HG02610 (cell line): ENCODE measurements around the gene SASH1.
A peak's percentile ranks its signal among the peaks of the same experiment; 100 is the strongest.

Experiments used
- ATAC-seq: cut with Tn5 transposase; IDR thresholded peaks from one replicate; pipeline ENCODE4 v1.9.1; 2021; ENCODE audit warnings: mild to moderate bottlenecking, moderate library complexity; ENCODE audit not compliant: unreplicated experiment

SASH1 gene

DNA sequence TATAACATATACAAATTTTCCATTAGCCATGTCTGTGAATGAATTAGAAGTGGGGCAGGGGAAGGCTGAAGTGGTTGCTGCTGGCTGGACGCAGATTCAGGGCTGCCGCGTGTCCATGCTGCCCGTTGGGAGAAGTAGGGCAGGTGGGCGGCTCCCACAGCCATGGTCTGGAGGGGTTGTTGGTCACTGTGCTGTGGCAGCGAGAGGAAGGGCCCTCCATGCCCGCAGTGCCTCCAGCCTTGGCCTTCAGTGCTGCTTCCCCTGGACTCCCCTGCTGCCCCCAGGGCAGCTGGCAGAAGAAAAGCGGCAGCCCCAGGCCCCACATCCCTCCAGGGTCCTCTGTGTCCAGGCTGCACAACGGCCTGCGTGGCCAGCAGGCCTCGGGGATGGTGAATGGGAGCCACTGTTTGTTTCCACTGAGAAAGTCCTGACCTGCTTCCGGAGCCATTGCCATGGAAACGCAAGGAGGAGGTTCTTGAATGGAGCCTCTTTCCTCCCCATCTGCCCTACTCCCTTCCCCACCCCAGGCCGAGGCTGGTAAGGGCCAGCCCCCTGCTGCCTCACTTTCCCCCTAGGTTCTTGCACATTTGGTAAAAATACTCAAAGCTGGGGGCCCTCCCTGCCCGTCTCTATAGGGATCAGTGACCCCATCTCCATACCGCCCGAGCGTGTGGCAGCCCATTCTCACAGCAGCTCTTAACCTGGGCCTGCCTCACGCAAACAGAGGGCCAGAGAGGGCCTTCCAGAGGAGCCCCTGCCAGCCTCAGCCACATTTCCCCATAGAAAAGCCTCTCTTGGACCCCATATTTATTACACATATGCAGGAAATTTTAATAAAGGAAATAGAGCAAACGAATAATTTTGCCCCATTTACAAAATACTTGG, 113.3 kb downstream of the SASH1 start:
- no peak for ATAC-seq

DNA sequence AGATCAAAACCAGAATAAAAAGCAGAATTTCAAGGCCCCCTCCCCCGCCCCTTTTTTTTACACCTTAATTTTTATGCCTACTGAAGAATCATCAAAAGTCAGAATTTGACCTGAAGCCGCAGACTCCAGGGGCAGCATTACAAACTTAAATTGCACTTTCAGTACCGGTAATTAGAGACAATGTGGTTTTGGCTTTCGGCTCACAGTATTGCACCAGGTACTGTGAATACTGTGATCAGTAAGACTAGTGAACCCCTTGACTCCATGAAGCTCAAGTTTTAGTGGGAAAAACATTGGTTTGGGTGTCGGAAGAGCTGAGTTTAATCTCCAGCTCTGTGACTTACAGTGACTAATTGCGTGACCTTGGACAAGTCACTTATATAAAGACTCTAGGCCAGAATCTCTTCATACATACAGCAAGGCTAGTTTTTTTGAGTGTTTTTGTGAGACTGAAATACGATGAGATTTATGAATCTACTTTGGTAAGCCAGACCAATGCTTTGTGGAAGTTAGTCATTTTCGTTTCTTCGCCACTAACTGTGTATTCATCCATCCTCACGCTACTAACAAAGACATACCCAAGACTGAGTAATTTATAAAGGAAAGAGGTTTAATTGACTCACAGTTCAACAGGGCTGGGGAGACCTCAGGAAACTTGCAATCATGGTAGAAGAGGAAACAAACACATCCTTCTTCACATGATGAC, 114.7 kb downstream of the SASH1 start:
- ATAC-seq = no peak

DNA sequence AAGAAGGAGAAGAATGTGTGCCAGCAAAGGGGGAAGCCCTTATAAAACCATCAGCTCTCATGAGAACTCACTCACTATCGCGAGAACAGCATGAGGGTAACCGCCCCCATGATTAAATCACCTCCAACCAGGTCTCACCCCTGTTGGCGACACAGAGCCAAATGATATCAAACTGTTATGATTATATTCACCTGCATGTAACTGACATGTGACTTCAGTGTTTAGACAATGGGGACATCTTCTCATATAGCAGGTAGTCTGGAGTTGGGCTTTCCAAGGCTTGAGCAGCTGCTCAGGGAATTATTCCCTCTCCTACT, 115.2 kb downstream of the SASH1 start:
- no peak for ATAC-seq

DNA sequence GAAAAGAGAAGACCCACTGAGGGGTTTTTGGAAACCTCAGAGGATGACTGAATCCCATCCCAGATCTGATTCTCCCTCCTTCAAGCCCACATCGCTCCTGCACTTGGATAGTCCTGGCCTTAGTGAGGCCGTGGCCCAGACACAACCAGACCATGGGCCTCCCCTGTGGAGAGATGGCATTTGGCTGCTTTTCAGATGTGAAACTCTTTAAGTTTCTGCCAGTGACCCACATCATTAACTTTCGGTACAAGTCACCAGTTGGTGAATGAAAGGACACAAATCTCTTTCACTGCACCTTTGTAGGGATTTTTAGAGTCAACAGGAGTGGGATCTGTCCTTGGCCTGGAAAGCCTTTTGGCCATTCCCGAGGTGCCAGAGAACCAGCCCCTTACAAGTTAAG, 116.6 kb downstream of the SASH1 start:
- ATAC-seq = no peak

DNA sequence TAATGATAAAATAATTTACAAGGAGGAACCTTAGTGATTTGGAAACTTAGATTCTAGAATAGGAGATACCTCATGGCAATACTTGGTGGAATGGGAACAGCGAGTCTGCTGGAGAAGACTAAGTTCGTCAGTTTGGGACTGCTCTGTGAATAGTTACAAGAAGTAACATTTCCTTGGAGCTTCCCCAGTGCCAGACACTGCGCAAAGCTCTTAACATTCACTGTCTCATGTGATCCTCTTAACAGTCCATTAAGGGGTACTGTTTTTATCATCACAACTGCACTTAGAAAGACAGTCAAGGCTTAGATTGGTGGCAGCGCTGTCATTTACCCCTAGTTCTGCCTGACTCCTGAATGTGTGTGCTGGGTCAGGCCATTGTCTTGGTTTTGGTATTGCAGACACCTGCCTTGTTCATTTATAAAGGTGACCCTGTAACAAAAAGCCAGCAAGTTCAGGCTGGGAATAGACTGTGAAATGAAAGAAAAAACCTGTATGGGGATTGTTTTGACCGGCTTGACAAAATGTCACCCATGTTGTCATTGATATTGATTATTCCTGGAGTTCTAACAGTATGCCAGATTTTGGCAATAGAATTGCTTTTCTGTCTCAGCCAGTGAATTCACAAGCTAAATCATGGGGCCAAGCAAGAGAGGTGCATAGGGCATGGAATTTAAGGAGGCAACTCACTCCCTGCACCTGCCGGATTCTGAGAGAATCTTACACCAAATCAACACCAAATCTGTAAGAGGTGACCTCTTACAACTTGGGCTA, 118.4 kb downstream of the SASH1 start:
- ATAC-seq = no peak

DNA sequence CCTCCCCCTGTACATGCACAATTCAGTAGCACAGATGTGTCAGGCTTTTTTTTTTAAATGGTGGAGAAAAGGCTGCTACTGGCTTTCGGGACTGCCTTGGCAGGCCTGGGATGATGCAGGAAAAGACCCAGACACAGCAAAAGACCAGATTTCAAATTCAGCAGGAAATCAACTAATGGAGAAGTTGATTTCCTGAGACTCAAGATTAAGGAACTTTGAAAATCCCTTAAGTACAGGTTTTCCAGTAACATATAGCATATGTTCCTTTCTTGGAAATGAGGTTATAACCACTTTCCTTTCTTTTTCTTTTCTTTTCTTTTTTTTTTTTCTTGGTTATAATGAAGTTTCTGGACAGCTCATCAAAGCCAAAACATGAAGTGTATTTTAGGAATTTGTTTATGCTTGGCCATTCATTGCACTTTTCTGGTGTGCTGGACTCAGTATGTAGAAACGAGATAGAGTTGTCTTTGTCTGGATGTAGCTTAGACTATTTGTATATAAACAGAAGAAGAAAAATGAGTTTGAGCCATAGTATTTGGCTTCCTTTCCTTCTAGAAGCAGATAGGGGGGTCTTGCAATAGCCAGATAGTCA, 119.4 kb downstream of the SASH1 start:
- ATAC-seq = no peak

DNA sequence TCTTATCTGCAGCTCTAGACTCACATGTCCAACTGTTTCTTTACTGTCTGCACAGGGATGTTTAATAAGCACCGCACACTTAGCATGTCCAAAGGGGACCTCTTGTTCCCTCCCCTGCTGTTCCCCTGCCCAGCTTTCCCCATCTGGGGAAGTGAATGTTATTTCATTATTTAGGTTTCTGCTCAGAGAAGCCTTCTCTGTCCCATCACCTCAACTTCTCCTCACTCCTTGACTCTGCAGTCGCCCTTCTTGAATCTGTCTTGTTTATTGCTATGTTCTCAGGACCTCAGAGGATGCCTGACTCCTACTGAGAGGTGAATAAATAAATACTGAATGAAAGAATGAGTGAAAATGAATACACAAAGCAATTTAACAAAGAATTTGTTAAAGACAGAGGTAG, 121.0 kb downstream of the SASH1 start:
- ATAC-seq = no peak

DNA sequence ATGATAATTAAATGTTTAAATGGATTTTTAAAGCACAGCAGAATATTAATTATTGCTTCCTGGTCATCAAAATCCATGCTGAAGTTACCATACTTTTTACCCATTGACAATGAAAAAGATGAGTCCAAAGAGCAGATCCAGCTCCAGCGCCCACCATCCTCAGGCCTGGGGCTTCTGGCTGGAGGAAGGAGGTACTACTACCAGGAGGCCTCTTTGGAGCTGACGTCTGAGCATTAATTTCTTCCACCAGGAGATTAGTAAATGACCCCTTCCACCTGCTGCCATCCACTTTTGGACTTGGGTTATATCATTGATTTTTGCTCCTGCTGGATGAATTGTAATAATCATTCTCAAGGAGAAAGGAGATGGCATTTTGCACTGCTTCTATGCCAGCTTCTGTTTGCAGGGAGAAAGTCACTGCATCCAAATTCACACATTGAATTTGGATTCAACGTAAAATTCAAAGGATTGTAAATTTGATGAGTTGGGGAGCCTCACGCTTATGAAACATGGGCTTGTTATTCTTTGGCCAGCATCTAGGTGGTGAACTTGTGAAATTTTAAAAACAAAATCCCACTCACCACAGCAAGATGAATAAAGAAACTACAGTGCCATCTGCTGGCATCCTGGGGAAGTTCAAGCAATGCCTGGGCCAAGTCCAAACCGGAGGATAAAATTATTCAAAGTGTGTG, 121.8 kb downstream of the SASH1 start:
- ATAC-seq = peak; percentile 64

DNA sequence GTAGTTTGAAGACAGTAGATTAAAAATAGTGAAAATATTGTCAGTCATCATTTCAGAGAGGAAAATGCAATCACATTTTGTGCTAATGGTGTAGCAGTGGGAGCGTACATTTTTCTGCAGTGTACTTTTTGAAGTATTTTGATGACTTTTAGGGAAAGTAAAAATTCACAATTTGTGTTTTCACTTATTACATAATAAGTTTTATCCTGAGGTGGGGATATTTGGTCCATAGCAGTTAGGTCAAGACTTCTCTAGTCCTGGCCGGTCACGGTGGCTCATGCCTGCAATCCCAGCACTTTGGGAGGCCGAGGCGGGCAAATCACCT, 122.3 kb downstream of the SASH1 start:
- no peak for ATAC-seq

DNA sequence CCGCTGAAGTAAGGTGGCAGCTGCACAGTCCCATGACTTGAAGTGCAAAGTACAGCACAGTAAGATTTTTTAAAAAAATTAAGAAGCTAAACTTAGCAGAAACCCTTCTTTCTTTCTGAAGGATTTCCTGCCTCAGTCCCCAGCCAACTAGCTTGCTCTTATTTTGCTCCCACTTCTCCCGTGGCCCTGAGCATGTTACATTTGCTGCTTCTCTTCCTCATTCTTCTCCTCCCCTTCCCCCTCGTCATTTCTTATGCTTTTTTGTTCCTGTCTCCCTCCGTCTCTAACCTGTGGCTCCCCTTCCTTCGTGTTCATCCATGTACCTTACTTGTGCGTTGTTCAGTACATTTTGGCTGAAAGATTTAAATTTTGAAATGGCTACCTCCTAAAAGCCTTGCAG, 123.0 kb downstream of the SASH1 start:
- no peak for ATAC-seq

DNA sequence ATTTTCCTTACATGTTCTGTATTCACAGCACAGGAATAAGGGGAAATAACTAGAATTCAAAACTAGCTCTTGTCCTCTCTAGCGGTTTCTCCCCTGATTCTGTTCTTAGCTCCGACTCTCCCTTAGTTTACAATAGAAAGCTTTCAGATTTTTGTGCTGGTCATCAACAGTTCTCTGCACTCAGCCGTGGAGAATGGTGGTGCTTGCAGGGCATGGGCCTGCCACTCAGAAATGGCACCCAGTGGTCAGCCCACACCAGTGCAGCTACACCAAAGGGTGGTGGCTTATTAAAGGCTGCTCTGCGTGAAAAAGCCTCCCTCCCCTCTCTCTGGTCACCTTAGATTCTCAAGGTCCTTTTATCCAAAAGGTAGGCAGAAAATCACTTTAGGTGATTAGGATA, 123.5 kb downstream of the SASH1 start:
- no peak for ATAC-seq

DNA sequence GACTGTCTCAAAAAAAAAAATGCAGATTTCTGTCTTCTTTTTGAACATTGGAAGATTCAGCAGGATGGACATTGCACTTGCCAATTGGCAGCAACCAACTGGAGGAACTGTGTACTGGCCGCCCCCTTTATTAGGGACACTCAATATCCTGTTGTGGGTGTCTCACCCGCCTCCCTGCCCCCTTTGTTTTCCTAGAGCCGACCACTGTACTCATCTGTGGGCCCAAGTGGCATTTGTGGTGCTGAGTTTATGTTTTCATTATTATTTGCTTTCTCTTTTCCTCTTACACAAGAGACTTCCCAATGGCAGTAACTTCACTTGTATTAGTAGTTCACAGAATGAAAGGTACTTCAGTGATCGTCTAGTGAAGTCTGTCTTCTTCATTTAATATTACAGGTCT, 125.3 kb downstream of the SASH1 start:
- no peak for ATAC-seq

DNA sequence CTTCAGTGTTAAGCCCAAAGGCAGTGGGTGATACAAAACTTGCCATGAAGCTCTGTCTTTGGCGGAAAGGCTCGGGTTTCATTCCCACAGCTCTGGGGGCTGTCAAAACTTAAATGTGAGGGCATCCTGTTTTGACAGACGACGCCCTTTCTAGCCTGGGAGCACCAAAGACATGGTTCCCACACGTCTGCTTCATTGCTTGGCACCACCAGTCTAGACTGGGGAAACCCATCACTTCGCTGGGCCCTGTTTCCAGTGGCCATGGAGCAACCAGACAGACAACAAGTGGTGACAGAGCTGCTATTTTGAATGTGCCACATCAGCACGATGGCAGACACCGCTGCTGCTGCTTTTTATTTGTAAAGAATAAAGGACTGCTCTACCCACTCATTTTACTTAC, 127.5 kb downstream of the SASH1 start:
- ATAC-seq = no peak

DNA sequence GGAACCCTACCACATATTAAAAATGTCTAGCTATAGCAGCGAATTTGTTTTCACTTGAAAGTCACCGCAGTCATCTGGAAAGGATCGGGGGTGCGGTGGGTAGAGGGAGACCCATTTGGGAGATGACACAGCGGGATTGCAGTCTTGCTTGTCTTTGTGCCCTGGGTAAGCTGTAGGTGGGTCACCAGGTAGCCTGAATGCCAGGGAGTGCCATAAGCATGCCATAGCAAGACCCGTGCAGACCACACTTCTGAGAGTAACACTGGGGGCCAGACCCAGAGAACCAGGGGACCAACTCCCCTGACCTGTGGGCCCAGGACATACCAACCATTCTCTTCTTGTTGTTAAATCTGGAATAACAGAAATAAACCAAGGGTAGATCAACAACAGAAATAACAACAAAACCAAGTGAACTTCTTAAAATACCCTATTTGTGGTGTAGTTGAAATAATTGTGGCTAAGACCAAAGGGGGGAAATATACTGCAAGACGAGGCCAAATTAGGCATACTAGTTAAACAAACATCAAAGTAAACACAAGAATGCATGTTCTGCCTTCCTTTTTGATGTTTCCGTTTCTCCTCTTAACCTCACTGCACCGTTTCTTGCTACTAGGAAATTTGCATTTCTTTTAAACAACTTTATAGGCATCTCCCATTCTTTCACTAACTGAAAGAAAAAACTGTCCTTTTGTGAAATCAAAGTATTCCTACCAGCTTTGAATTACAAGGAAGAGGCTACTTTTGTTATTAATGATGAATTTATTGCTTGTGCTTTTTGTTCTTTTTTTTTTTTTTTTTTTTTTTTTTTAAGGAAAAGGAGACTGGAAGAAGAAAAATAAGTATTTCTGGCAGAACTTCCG, 128.2 kb downstream of the SASH1 start:
- no peak for ATAC-seq

DNA sequence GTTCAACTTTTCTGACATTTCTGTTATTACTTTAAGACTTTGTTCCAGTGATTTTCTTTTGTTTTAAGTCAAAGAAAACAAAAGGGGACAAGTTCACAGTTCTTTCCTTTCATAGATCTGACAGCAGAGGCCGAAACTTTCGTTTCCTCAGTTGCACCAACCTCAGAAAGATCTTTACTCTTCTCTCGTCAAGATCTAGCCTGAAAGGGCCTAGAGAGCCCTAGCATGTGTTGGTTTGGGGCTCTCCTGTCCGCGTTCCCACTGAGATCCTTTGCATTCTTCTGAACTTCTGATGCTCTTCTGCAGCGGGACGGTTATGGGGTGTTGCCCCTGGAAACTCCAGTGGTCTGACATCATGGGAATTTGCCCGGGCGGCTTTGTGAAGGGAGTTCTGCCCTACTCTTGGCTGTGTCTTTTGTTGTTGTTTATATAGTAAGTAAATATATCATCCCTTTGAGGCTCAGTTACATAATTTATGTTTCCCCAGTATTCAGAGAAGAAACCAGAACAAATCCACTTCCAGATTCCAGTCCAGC, 129.1 kb downstream of the SASH1 start:
- ATAC-seq = no peak

DNA sequence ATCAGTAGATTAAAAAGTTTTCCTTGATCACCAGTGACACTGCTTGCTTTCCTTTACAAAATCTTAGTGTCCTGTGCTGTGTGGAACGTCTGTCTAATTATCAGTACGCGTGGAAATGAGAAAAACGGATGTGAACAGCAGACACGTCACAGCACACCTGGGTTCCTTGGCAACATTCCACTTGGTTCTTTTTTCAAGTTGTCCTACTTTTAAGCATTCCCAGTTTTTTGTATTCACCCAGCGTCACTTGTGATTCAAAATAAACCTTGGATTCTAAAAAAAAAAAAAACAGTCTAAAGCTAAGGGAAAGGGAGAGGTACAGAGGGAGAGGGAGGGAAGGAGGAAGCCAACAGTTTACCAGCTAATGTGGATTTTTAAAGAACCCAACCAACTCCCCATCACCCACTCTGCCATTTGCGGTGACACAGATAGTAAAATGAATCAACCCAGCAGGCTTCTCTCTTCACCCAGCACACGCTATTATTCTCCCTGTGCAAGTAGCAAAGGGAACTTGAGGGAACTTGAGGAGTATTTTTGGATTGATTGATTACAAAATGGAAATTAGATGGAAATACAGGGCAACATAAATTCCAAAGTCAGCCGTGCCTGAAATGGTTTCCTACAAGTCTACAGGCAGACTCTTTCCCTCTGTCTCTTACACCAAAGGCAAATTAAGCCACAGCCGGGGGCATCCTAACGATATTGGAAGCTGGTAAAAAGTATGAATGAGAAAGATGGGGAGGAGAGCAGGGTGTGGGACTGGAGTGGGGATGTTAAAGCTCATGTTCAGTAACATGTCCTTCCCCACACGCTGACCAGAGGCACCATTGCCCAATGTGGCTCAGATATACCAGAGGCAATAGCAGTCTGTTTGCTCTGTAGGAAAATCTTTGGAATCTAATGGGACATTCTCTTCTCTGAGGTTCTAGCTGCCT, 129.8 kb downstream of the SASH1 start:
- ATAC-seq = no peak

DNA sequence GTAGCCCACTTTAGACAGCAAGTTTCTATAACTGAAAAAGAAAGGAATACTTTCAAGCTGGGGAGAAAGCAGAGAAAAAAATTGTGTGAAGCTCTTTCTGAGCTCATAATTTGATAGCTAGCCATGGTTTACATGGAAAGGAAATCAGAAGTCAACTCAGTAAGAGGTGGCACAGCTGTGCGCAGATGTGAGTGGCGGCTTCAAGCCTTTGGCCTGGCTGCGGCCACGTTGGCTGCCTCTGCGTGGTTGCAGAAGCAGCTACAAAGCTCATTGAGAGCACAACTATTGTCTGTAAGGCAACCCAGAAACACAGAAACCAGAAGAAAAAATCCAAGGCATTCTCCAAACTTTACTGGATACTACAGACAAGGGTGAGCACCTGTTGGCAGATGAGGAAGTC, 136.9 kb downstream of the SASH1 start:
- ATAC-seq = no peak

DNA sequence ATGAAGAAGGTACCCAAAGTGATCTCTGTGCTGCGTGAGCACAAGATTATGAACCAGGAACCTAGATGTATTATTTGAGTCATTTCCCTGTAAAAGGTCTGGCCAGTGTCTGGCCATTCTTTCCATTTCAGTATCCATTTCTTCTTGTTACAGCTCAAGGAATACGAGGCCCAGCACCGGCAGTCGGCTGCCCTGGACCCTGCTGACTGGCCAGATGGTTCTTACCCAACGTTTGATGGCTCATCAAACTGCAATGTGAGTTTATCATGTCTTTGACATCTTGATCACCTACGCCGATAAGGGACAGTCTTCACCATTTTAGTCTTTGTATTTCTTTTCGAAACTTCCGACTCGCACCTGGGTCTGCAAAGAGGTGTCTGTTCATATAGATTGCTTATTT, 144.8 kb downstream of the SASH1 start:
- no peak for ATAC-seq
